HG02970 (cell line): ENCODE measurements around the gene CBS.
"Not testable (repeated sequence)": the region's sequence is repeated elsewhere in the genome, so short reads cannot be mapped to it uniquely, and the experiment has no call there.

Experiments used
- ATAC-seq: cut with Tn5 transposase; IDR thresholded peaks from one replicate; pipeline ENCODE4 v1.9.1; 2021; ENCODE audit warnings: mild to moderate bottlenecking, moderate library complexity, moderate number of reproducible peaks; ENCODE audit not compliant: unreplicated experiment, low FRiP score

Gene CBS

DNA sequence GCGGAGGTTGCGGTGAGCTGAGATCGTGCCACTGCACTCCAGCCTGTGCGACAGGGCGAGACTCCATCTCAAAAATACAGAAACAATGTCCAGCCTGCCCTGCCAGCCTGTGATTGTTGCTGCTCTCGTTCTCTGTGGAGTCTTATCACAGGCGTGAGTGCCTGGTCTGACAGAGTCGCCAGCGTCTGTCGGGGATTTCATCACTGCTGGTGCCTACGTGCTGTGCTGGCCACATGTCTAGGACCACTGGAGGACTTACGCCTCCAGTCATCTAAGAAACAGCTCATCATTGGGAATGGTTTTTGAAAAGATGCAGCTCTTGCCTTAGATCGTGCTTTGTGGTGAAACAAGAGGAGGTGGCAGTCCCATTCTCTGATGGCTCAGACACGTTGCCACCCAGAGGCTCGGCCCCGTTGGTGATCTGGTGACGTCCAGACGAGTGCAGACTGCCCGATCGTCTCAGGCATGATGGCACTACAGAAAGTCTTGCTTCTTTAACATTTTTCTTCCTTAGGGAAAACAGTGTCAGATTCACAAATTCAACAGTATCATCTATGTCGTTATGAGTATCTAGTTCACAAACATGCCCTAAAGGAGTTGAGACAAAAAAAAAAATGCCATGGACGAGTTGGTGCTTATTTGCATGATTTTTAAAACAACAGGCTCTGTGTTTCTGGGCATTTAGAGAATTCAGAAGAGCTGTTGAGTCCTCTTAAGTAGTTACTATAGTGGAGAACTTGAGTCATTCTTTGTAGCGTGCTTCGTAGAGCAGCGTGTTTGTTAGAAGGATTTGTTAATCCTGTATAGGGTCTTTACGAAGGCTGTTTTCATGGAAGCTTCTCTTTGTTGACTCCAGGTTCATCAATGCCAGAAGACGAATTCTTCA lies 47.5 kb downstream of the CBS start:
- ATAC-seq: no peak

DNA sequence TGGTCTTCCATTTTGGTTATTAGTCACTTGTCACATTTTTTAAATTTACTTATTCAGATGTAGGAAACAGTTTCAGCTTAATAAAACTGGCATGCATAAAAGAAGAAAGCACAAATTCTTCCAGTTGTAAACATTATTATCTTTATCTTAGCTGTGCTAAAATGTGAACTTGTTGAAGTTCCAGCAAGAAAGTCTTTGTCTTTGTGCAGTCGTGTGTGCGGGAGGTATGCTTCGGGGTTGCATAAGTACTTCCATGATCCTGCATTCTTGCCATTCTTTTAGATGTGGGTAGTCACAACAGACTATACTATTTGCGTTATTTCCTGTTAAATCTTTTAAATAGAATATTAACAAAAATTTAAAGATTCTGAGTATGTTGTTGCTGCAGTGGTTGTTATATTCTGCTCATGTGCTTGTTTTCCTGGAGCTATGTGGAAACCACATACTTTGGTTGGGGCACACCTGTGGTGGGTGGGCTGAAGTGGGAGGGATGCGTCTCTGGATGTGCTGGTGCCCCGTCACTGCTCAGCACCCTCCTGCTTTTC lies 49.9 kb downstream of the CBS start:
- no peak for ATAC-seq

DNA sequence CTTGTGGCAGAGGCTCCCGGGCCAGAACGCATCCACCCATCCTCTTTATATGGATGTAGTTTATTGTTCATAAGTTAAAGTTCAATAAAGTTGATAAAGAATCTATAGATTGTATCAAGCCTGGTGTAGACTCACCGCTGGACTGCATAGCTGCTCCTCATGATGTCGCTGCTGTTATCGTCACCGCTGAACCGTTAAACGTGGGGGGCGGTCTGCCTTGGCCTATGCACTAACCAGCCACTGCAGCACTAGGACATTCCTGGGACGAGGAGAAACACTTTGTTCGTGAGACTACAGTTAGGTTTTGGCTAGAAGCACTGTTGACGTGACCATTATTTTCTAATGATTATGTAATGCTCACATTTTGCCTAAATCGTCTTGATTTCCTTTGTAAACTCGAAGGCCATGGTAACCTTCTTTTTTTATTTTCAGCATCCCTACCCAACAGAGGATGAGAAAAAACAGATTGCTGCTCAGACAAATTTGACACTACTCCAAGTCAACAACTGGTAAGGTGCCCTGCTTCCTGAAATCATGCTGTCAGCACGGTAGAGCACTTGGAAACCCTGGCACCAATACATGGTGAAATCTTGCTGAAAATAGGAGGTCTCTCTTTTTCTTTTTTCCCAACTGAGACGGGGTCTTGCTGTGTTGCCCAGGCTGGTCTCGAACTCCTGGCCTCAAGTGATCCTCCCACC lies 51.0 kb downstream of the CBS start:
- ATAC-seq: no peak

DNA sequence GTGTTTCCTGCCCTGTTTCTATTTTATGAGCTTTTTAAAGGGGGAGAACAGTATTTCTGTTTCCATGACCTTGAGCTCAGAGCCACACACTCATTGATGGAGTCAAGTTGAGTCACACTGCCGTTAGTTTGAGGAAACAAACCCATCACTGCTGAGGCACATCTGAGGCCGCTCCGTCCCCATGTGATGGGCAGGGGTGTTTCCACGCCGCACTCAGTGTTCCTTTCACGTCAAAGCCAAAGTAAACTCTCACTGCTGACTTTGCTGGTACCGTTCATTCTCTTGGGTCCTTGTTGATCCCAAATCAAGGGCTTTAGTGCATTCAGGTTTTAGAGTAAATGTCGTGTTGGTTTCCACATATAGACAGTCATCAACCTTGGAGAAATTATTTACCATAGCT lies 52.5 kb downstream of the CBS start:
- no peak for ATAC-seq

DNA sequence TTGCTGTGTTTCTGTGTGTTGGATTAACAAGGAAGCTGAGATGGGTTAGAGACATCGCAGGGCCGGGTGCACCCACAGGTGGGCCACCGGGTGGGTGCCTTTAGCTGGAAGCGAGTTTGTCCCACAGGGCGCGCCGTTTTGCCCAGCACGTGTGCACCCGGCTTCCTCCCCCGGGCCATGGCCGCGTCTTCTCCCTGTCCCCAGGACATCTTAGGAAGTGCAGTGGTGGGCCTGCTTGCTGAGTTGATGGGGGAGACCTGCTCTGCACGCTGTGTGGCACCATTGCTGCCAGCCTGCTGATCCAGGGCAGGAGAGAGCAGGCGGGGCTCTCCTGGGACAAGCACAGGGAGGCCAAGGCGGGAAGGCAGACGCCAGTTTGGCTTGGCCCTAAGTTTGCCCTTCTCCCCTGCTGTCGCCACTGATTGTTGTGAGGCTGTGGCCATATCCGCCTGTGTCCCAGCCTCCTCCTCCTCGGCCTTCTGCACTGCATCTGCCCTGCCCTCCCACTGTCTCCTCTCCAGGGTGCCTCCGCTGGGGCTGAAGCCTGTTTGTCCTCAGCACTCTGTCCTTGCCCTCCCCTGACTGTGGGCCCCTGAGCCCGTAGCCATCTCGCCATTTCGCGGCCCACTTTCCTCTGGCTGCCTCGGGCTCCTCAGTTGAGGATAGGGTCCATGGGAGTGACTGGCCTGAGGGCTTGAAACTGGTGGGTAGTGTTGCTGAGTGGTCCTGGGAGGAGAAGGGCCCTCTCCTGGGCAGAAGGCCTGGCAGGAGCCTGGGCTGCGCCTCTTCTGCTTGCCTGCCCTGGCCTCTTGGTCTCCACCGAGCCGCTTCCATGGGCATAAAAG lies 53.7 kb downstream of the CBS start:
- ATAC-seq: no peak

DNA sequence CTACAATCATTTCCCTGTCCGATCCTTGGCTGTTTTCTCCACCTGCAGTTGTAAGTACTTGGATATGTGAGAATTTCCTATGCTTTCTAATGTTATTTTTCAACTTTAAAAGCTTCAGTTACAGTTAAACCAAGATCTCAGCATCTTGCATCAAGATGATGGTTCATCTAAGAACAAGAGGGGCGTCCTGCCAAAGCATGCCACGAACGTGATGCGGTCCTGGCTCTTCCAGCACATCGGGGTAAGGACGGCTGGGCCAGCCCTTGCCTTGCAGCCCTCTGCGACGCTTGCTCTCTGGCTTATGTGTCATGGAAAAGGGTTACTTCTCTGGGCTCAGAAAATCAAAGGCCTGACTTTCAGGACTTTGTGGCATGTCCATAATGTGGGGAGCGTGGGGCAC lies 54.4 kb downstream of the CBS start:
- ATAC-seq: no peak

DNA sequence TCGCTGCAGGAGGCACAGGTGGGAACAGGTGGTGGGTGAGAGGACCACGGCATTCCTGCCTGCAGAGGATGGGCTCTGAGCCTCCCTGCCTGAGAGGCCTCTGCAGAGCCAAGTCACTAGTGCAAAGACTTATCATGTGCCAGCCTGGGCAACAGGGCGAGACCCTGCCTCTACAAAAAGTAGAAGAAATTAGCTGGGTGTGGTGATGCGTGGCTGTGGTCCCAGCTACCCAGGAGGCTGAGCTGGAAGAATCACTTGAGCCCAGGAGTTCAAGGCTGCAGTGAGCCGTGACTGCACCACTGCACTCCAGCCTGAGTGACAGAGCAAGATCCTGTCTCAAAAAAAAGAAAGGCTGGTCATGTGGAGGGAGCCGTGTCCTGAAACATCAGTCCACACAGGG lies 54.9 kb downstream of the CBS start:
- no peak for ATAC-seq

DNA sequence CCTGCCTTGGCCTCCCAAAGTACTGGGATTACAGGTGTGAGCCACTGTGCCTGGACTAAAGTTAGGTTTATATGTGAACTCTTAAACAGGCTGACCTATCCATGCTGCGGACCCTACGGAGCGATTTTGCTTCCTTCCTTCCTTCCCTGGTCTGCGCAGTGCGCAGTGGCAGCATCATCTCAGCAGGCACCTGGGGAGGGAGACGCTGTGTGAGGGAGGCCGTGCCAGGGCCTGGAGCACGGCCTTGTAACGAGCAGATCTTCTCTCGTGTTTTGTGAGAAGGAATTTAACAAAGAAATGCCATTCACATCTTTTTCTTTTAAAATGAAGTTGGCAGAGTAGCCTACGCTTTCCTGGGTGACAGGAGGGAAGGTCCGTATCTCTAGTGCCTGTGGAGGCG lies 55.5 kb downstream of the CBS start:
- no peak for ATAC-seq

DNA sequence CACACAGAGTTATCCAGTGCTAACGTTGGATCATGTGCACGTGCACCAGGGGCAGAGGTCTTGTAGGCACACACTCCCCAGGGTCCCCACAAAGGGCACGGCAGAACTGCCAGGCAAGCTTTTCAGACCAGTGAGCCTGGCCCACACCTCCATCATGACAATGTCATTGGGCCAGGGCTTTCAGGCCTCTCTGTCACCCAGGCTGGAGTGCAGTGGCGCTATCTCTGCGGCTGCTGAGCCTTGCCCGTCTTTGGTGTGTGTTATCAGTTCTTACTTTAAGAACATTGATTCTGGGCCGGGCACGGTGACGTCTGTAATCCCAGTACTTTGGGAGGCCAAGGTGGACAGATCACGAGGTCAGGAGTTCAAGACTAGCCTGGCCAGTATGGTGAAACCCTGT lies 57.1 kb downstream of the CBS start:
- no peak for ATAC-seq

DNA sequence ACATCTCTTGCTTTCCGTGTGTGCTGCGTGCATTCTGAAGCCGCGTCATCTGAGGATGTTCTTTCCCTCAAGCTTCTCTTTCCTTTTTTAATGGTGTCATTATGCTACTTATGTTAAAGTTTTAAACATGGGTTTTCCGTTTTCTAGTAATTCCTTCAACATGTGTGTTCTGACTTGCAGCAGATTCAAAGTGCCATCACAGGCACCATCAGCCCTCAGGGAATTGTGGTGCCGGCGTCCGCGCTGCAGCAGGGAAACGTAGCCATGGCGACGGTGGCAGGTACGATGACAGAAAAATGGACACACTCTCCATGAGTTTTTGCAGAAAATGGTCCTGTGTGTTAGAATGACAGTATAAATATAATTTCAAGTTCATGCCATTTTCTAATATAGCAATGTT lies 58.9 kb downstream of the CBS start:
- no peak for ATAC-seq

DNA sequence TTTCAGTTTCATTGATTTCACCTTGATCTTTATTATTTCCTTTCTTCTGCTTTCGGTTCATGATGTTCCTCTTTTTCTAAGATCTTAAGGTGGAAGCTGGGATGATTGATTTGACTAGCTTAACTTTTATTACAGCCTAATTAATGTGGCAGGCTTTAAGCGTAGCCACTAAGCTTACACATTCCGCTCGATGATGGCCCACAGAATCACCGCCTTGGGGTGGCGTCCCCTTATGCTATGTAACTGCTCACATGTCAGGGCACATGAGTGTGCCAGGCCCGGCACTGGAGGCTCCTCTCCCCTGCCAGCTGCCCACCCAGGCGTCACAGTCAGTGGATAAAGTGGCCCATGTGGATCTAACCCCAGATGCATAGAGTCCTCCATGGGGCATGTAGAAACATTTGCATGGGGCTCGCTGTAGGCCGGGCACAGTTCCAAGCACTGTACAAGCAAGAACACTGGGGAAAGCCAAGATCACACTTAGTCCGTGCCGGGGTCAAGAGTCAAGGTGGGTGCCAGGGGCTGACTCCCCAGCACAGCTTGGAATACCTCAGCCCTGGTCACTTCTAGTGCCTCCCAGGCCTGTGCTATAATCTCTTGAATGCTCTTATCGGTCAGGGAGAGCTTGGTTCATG lies 59.6 kb downstream of the CBS start:
- no peak for ATAC-seq

DNA sequence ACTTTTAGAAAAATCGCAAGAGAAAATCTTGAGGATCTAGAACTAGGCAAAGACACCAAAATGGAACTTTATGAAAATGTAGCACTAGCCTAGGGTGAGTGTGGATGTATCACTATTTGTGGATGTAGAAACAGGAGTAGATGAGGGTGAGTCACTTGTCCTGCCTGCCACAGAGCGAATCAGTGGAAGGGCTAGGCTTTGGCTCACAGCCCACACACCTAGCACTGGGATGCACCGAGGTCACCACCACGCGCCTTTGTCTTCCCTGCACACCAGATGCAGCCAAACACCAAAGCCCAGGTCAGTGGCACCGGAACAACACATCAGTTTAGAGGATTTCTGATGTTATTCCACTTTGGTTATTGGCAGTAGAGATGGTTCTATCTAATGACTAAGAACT lies 63.0 kb downstream of the CBS start:
- no peak for ATAC-seq

DNA sequence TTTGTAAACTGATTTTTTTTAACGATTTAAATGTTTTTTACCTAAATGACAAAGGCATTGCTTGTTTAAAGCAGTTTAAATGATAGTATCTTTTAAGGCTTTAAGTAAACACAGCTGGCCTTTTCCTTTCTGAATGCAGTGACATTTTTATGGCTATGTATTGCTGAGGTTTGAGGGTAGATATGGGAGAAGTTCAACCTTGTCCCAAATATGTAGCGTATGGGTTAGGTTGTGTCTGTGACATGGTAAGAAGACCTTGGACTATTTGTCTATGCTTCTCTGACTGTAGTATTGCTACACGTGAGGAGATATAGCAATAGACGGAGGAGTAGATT lies 68.8 kb downstream of the CBS start:
- ATAC-seq: no peak

DNA sequence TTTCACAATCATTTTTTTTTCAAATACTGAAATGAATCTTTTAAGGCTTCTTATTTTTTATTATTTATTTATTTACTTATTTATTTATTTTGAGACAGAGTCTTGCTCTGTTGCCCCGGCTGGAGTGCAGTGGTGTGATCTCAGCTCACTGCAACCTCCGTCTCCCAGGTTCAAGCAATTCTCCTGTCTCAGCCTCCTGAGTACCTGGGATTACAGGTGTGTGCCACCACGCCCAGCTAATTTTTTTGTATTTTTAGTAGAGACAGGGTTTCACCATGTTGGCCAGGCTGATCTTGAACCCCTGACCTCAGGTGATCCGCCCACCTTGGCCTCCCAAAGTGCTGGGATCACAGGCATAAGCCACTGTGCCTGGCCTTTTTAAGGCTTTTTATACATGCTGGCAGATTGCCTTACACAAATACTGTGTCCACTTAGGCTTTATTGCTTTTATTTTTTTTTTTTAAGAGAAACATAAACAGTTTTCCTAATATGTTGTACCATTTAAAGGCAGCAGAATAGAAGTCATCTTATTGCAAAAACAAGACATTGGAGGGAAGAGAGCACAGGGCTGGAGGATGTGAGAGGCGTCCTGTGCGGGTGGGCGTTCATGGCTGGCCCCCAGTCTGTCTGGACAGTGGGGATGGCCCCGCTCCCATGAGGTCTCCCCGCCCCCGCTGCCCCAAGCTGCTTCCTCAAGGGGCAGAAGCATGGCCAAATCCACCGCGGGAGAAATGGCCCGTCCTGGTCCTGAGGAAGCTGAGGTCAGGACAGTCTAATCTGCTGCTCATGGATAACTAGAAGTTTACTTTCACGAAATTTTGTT lies 69.4 kb downstream of the CBS start:
- not testable (repeated sequence) for ATAC-seq

DNA sequence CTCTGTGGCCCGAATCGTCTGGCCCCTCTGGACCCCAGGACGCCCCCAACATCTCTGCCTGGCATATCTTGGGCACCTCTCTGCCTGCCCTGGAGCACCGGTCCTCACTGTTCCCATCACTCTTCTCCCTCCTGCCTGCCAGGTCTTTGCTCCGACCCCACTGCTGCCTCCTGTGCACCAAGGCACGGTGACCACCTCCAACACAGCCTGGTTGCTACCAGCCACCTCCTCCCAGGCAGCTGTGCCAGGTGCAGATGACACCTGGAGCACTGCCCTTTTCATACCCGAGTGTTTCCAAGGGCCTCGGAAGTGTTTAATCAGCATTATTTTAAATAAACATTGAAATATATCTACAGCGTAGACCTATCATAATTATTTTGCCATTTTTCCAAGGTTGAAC lies 70.0 kb downstream of the CBS start:
- no peak for ATAC-seq

DNA sequence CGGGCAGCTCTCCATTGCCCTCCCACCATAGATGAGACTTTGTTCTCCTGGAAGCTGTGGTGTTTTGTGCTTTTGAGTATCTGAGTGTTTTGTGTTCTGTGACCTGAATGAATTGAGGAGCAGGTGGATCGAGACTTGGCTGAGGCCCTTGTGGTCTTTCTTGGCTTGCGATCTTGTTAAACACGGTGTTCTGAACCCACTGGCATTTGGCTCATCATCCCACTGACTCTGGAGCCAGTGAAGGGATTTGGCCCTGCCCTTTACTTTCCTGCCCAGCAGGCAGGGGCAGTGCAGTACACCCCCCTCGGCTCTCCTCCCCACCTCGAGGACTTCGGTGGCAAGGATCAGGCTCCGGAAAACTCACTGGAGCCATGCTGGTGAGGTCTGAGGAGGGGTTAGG lies 70.7 kb downstream of the CBS start:
- no peak for ATAC-seq
